DMS79 treated with DMSO at 0.1 percent for 48 hours (cell line): Measurements from ENCODE around the gene TK1.
"Not testable (repeated sequence)": the region's sequence is repeated elsewhere in the genome, so short reads cannot be mapped to it uniquely, and the experiment has no call there.

ENCODE experiments used
- DNase-seq: peaks from one replicate; lab custom pipeline; 2025; lab: John Stamatoyannopoulos, UW

Gene TK1, protein sequence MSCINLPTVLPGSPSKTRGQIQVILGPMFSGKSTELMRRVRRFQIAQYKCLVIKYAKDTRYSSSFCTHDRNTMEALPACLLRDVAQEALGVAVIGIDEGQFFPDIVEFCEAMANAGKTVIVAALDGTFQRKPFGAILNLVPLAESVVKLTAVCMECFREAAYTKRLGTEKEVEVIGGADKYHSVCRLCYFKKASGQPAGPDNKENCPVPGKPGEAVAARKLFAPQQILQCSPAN

DNA sequence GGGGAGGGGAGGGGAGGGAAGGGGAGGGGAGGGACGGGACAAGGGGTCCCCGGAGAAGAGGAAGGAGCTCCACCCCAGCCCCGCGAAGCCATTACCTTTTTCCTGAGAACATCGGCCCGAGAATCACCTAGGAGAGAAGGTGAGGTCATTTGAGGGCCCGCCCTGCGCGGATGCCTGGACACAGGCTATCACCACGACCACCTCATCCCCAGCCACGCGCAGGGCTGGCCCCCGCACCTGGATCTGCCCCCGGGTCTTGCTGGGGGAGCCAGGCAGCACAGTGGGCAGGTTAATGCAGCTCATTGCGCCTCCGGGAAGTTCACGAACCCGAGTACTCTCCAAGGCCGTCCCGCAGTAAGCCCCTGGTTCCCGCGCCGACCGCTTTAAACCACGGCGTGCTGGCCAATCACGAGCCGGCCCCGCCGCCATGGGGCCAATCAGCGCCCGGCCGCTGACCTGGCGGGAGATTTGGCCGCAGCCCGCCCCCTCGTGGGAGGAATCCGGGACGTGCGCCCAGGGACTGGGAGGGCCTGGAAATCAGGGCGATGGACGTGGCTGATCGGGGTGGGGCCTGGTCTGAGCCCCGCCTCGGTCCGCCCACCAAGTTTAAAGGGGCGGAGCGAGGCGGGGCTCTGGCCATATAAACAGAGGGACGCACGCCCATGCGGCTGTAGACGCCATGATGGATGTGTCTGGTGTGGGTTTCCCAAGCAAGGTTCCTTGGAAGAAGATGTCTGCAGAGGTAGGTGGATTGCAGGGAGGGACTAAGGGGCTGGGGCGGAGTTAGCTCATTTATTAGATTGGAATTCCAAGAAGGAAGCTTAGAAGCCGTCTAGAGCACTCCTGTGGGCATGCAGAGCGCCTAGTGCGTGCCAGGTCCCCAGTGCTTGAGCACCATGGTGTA, at the start of gene TK1, which contains the start of gene AFMID:
Gene TK1, minus strand, starts transcription at position 361 of the 904 bp plus-strand sequence. Its CDS starts 58 bp downstream, at position 303.
Gene AFMID, plus strand, starts transcription at position 671 of the 904 bp plus-strand sequence. Its CDS starts 9 bp downstream, at position 680.
- DNase-seq = peak; percentile 87

- DNase-seq = no peak
Observed at GRCh38 chr17:78235885-78236284, 49.0 kb upstream of the TK1 start.

- DNase-seq = not testable (repeated sequence)
Observed at GRCh38 chr17:78235022-78235421, 48.2 kb upstream of the TK1 start.

- DNase-seq = no peak
Observed at GRCh38 chr17:78234261-78234865, 47.5 kb upstream of the TK1 start.

GRCh38 chr17:78233678-78234077, 46.8 kb upstream of the TK1 start:
- DNase-seq = no peak

GRCh38 chr17:78232859-78233173, 46.0 kb upstream of the TK1 start:
- no peak for DNase-seq

GRCh38 chr17:78231991-78232858, 45.4 kb upstream of the TK1 start:
- DNase-seq = peak; percentile 9

DNA sequence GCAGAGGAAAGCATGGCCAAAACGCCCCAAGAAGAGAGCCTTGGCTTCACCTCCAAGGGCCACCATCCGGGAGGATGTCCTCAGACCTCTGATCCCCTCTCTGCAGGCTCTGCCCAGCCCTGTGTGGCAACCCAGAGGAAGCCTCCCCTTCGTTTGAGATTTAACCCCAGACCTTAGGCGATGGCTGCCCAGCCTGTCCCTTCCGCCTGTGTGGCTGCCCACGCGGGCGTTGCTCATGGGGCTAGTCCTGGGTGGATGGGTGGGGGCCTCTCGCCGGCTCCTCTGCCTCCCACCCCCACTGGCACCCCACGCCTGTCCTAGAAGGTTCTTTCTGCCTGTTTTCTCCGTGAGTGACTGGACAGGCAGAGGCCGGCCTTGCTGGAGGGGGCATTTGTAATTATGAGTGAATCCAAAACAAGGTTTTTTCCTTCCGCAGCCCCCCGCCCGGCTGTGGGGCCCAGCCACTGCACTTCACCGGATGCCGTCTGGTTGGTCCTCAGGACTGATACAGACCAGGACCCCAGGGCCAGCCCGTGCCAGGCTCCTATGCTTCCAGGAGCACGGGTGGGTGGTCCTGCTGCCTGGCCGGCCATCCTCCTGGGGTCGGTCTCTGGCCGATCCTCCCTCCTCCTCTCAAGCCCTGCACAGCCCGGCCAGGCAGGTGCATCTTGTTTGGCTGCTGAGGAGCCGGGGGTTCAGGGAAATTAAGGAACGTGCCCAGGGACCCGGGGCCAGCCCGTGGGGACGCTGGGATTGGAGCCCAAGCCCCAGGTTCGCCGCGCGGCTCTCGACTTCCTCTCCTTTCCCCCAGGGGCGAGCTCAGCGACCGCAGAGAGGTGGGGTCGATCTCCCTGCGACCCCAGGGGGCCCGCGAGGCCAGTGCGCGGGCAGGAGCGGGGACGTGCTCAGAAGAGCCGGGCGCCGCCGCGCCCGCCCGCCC, 44.4 kb upstream of the TK1 start, which contains the start of gene TMEM235:
Gene TMEM235, plus strand, starts transcription at position 636 of the 940 bp plus-strand sequence. CDS start 393 bp downstream, outside the sequence.
- DNase-seq = no peak

- no peak for DNase-seq
Observed at GRCh38 chr17:78230252-78230962, 43.6 kb upstream of the TK1 start.

GRCh38 chr17:78228176-78228575, 41.3 kb upstream of the TK1 start:
- no peak for DNase-seq

GRCh38 chr17:78227455-78227916, 40.6 kb upstream of the TK1 start:
- no peak for DNase-seq

DNA sequence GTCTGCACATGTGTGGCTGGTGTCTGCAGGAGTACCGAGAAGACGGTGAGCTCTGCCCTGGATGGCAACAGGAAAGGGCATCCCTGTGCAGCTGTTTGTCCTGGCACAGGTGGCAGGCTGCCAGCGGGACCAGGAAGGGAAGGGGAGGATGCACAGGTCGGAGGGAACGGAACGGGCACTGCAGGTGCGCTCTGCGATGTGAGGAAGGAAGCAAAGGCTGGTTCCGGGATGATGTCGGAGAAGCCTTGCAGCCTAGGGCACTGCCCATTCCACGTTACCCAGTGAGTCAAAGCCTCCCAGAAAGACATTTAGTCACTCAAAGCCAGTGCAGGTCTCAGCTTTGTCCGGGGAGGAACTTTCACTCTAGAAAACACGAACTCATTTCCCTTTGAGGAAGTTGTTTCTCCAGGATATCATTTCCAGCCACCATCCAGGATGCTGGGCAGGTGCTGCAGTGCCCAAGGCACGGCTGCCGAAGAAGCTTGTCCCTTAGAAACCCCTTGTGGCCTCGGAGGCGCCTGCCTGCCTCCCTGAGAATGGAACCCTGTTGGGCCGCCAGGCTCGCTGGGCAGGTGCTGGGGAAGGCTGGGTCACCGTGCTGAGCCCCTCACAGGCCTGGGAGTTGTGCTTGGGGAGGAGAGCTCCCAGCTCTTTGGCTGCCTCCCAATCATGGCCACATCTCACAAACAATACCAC, 40.1 kb upstream of the TK1 start:
- DNase-seq = no peak

GRCh38 chr17:78226055-78226758, 39.4 kb upstream of the TK1 start:
- no peak for DNase-seq

GRCh38 chr17:78225088-78225865, 38.4 kb upstream of the TK1 start:
- DNase-seq = no peak

GRCh38 chr17:78224231-78225087, 37.6 kb upstream of the TK1 start:
- DNase-seq = no peak

- no peak for DNase-seq
Observed at GRCh38 chr17:78223765-78224164, 36.9 kb upstream of the TK1 start.

DNA sequence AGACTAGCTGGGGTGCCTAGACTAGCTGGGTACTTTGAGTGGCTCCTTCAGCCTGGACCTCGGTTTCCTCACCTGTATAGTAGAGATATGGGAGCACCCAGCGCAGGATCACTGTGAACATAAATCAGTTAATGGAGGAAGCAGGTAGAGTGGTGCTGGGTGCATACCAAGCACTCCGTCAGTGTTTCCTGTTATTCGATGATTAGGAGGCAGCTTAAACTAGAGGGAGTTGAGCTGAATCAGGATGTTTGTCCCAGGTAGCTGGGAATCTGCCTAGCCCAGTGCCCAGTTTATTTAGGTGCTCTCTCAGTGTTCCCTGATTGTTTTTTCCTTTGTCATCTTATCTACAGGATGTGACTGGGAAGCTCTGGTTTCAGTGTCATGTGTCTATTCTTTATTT, 36.2 kb upstream of the TK1 start:
- DNase-seq = no peak
